8988T (cell line): ENCODE measurements around the gene SNAPC2.
A peak's percentile ranks its signal among the peaks of the same experiment; 100 is the strongest.
"Not testable (repeated sequence)": the region's sequence is repeated elsewhere in the genome, so short reads cannot be mapped to it uniquely, and the experiment has no call there.

Experiments used
- DNase-seq: peaks from one replicate; pipeline ENCODE4 v3.0.0; 2011

Gene SNAPC2

DNA sequence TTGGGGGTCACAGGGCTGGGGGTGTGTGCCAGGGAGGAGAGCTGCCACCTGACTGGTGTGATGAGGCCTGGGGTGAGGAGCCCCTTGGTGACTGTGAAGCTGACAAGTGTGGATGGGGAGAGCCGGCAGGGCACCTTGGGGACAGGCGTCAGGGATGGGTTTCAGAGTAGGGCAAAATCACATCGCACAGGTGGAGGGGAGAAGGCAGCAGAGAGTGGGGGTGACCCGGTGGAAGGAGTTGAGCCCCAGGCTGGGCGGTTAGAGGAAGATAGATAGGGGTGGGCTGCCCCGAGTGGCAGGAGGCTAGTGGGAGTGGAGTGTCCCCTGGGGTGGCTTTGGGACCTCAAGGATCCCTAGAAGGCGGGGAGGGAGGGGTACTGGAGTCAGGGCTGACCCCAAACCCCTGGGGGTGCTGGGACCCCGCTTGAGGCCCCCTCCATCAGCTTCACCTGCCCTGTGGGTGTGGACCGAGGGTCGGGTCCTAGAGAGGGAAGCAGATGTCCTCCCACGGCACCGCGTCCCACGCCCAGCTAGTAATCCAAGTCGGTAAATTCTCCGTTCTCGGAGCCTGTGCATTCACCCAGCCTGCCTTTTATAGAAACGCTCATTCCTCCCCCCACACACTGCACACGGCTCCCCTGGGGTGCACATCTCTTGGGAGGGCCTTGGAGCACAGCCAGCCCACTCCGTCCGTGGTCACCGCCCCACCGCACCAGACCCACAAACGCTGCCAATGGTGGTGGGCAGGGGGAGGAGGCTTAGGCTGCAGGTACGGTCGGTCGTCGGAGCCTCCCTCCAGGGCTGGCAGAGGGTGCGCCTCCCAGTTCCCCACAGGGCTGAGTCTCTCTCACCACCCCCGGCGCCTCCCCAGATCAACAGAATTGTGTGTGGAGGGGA lies 3.4 kb downstream of the SNAPC2 start:
- no peak for DNase-seq

DNA sequence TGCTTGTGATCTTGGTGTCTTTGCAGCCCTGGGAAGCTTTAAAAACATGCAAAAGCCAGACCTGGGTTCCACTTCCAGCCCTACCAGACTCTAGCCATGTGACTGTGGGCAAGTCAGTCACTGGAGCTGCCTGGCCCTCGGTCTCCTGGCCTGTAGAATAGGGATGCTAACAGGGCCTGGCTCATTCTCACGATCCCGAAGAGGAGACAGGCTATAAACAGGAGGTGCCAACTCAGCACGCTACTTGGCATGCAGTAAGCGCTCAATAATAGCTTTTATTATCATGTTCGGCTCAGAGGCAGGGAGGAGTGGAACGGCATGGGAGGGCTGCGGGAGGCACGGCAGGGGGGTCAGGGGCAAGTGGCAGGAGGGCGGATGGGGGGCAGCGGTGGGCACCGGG lies 4.1 kb downstream of the SNAPC2 start:
- DNase-seq = no peak

DNA sequence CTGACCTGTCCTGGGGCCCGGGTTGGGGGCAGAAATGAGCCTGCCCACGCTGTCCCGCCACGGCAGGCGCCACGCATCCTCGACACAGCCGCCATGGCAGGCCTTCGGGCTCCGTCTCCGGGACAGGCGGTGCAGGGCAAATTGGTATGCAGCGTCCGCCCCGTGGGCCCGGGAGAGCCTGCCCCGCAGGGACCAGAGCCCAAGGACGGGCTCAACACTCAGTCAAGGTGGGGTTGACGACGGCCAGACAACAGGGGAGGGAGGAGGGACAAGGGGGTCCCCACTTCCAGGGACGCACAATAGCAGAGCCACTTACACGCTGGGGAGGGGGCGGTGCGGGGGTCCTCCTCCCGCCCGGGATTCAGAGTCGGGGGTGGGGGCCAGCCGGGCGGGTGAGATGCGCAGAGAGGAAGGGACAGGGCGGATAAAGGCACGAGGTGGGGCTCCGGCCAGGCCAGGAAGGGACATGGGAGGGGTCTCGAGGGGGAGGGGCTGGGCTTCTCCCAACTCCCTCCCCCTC lies 4.6 kb downstream of the SNAPC2 start:
- peak; percentile 31 for DNase-seq

DNA sequence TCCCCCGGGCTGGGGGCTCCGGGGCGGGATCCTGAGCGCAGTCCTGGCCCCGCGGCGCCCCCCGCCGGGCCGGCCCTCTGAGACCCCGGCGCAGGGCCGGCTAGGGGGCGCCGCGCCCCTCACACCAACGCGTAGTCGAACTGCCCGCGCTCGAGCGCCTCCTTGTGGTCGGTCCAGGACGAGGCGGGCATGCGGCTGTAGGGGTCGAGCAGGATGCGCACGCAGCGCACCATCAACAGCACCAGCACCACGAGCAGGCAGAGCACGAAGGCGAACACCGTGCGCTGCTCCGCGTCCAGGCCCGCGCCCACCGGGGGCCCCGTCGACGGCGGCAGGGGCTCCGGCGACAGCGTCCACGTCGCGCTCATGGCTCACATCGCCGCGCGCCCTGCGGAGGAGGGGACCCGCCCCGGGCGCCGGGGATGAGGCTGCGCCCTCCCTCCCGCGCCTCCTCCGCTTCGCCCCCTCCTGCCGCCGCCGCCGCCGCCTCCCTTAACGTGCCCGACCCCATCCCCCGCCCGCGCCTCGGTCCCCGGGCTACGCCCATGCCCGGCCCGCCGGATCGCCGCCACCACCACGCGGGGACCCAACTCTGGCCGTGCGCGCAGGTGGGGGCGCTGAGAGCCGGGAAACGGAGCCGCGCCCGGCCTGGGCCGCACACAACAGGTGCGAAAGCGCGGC lies 5.2 kb downstream of the SNAPC2 start:
- DNase-seq = peak; percentile 97

DNA sequence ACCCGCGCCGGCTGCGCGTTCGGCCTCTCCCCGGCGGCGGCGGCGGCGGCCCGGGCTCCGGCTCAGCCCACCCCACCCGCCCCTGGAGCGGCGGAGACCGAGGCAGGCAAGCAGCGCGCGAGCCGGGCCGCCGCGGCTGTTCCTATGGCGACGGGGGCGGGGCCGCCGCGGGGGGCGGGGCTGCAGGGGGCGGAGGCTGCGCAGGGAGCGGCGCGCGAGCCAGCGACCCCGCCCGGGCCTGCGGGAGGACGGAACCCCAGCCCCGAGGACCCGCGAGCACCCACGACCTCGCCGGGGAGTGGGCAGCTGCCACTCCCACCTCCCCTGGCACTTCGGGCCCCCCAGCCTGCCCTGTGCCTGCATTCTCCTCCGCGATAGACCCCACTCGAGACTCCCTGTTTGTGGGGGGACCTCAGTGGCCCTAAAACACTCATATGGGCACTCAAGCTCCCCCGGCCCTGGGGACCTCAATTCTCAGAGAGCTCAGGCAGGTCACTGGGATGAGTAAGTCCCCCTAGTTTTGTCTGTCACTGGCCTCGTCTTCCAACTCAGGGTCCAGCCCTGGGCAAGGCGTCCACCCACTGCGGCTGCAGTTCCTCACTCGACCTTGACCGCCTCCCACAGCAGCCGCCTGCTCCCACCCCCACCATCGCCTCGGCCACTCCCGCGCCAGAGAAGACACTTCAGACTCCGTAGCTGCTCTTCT lies 6.0 kb downstream of the SNAPC2 start, which contains the start of gene CTXN1:
TSS of gene CTXN1 (minus strand) at position 115 of the 706 bp plus-strand sequence. CDS start 597 bp downstream, outside the sequence.
- peak; percentile 84 for DNase-seq

DNA sequence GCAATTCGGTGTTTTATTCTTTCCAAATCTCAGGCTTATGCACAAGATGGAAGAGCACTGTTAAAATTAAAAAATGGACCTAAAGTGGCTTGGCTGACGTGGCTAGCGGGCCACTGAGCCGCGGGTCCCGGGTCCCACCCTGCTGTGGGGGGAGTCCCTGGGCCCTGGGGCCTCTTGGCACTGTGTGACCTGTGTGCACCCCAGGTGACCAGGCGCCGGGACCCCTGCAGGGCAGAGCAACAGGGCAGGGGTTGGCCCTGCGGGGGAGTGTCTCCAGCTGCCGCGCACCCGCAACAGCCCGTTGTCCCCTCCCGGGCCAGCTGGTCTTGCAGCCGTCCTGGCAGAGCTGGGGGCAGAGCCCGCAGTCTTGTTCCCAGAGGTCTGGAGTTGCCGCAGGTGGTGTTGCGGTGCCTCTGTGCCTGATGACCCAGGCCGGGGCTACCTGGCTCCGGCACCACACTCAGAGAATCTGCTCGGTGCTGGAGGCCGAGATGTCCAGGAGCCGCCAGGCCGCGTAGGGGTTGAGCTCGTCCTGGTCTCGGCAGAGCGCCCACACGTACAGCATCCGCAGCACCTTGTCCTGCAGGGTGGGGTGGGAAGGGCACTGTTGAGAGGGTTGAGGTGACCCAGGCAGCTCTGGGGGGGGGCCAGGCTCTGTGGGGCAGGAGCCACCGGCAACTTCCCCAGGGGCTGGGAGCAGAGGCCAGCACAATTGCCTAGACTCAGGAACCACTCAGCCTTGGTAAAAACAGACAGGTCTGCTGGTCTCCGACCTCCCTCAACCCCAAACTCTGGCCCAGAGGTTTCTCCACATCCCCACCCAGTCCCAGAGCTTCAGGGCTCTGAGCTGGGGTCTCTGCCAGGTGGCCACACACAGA lies 6.8 kb downstream of the SNAPC2 start:
- DNase-seq = no peak

DNA sequence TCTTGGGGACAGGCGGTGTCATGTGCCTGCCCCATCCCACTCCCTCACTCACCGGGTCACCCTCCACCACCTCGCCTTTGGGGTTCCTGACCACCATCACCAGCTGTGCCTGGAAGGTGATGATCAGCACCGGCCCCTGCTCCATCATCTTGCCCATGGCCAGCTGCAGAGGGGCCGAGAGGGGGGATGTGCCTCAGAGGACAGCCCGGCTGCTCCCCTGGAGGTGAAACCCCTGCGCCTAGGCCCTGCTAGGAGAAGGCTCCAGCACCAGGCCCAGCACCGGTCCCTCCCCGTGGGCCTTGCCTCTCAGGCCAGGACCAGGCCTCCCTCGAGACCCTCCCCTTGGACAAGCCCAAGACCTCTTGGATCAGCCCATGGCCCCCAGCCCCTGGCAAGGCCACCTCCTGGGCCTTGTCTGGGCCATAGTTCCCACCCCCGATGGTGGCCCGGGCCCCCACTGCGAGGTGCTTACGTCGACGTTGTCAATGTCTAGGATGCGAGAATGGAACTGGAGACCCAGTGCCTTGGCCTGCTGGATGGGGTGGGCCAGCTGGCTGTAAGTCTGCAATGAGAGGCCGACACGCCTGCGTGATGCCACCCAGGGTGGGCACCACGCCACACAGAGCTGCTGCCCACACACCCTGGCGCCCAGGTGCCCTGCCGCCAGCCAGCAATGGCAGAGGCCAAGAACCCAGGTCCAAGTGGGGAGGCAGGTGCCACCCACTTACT lies 7.6 kb downstream of the SNAPC2 start:
- DNase-seq = peak; percentile 25

DNA sequence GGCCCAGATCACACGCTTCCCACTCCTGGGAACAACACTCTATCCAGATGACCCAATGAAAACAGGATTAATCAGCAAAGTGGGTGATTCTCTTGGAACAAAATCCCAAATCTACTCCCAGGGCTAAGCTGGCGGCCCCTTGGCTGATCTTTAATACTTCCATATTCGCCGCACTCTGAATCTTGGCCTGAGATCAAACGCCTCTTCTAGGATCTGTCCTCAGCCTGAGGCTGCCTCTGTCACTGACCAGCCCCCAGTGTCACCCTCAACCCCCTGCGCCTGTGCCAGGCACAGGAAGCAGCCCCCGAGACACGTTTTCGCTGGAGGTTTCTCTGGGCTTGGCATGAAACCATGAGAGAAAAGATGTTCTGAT lies 8.2 kb downstream of the SNAPC2 start:
- no peak for DNase-seq

DNA sequence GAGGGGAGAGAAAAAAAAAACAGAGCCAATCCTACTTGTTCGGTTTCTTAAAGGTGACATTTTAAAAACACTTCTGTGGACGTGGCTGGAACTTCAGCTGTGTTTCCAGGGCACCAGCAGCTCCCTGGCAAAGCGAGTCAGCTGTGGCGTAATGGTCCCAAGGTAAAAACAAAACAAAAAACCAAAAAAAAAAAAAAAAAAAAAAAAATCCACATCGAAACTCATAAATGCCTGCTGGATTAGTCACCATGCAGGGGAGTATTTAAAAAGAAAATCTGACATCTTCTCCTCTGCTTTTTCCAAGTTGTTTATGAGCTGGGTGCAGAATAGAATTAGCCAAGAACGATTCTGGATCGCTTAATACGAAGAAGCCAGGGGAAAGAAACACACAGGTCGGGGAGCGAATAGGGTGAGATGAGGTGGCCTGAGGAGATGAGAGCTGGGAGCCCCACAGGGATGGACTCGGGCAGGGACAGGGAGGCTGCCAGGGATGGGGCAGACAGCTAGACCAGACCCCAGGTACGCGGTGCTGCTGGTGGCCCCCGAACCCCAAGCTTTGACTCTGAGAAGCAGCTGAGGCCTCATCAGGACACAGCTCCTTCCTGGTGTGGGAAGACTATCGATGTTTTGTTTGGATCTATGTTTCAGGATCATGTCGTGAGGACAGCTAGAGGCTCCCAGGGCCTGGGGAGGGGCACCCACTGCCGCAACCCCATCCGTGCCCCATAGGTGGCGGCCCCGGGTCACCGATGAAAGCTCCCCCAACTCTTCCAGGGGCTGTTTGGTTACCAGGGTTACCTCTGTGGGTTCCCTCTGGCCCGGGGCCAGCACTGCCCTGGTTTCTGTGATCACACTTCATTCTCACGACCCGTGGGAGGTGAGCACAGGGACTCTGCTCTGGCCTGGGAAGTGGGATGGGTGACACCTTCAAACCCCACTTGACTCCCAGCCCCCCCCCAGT lies 8.9 kb downstream of the SNAPC2 start:
- peak; percentile 40 for DNase-seq

DNA sequence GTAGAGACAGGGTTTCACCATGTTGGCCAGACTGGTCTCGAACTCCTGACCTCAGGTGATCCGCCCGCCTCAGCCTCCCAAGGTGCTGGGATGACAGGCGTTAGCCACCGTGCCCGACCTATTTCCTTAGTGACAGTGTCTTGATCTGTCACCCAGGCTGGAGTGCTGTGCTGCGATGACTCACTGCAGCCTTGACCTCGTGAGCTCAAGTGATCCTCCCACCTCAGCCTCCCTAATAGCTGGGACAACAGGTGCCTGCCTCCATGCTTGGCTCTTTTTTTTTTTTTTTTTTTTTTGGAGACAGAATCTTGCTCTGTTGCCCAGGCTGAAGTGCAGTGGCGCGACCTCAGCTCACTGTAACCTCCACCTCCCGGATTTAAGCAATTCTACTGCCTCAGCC lies 9.9 kb downstream of the SNAPC2 start:
- DNase-seq = not testable (repeated sequence)

DNA sequence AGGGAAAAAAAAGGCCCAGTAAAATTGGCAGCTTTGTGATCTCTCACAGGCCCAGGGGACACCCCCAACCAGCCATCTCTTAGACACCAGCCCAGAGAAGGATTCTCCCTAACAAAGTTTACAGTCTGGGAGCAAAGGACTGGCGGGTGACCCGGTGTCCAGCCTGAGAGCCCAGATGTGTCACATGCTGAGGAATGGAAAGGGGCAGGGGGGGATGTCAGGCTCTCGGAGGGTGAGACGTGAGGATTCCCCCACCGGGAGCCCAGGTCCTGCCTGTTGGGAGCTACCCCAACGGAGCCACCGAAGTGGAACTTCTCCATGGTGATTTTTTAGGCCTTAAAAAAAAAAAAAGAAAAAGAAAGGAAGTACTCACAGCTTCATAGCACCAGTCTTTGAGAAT lies 10.6 kb downstream of the SNAPC2 start:
- no peak for DNase-seq

DNA sequence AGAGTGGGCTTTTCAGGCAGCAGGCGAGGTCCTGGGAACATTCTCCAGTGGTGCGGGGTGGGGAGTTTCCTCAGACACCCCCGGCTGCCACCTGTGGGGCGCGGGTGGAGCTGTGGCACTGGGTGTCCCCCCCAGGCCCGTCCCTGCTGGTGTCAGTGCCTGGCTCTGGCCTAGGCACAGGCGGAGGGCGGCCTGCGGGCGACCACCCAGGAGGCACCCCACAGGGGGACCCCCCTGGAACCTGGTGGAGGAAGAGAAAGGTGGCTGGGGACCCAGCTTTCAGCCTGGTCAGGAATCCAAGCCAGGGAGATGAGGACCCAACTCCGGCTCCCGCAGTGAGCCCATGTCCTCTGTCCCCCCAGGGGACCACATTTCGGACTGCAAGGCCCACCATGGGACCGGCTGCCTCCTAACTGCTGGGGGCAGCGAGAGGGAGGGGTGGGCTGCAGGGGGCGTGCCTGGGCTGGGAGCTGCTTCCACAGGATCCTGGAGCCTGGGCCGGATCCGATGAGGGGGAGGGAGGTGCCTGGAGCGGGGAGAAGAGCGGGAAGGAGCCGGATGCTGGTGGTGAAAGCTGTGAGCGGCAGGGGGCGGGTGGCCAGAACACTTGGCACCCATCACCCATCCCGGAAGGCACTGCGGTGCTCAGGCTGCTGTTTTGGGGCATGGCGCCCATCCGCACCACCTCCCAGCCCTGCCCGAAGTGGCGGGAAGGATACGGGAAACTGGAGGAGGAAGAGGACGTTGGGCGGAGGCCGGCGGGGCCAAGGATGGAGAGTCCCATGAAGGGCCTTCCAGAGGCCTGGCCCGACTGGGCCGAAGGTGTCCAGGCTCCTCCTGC lies 11.3 kb downstream of the SNAPC2 start:
- DNase-seq = no peak

DNA sequence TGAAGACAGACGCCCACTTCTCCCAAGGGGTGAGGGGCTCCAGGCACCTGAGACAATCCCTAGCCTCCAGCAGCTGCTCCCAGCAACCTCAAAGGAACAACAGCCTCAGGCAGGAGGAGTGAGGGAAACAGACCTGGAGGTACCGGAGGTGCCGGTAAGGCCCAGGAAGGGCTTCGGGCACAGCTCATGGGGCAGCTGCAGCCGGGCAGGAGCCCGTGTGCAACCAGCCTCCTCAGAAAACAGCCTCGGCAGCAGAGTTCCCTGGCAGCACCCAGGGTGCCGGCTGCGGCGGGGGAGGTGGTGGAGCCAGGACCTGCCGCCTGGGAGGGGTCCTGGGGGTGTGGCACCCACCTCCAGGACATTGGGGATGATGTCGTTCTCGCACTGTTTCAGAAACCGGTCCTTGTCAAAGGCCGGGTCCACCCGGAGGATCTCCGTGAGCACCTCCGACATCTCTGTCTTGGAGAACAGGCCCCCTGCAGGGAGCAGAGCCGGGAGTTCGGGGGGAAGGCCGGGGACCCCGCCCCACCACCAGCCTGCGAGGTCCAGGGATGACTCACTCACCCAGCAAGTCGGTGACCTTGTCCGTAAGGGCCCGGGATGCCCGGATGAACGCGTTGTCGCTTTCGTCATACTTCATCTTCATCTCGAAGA lies 12.3 kb downstream of the SNAPC2 start:
- DNase-seq = no peak

DNA sequence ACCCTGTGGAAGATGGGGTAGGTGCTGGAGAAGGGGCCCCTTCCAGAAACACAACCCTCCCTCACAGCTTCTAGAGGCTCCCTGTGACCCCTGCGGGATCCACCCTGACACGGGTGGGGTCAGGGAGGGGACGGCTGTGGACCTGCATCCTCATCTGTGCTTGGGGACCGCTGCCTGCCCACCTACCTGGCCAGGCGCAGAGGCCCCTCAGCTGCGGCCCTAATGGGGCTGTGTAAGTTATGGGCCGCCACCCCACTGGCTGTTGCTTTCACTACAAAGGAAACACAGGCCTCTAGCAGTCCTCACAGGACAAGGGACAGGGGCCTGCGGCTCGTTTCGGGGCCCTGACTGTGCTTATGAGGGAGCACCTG lies 12.8 kb downstream of the SNAPC2 start:
- no peak for DNase-seq

DNA sequence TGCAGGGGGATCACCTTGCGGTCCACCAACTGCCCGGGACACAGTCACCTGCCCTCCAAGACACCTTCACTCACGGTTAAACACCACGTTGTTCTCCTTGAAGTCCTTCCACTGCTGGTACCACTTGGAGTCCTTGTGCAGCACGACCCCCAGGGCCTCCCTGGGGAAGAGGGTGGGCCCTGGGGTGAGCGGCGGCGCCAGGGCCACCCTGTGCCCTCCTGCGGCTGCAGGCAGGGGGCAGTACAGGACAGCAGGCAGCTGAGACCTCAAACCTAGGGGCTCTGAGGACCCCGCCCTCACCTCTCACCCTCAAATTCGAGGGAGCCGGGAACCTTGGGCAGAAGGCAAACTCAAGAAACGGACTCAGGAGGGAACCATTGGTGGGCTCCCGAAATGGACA lies 13.3 kb downstream of the SNAPC2 start:
- no peak for DNase-seq

DNA sequence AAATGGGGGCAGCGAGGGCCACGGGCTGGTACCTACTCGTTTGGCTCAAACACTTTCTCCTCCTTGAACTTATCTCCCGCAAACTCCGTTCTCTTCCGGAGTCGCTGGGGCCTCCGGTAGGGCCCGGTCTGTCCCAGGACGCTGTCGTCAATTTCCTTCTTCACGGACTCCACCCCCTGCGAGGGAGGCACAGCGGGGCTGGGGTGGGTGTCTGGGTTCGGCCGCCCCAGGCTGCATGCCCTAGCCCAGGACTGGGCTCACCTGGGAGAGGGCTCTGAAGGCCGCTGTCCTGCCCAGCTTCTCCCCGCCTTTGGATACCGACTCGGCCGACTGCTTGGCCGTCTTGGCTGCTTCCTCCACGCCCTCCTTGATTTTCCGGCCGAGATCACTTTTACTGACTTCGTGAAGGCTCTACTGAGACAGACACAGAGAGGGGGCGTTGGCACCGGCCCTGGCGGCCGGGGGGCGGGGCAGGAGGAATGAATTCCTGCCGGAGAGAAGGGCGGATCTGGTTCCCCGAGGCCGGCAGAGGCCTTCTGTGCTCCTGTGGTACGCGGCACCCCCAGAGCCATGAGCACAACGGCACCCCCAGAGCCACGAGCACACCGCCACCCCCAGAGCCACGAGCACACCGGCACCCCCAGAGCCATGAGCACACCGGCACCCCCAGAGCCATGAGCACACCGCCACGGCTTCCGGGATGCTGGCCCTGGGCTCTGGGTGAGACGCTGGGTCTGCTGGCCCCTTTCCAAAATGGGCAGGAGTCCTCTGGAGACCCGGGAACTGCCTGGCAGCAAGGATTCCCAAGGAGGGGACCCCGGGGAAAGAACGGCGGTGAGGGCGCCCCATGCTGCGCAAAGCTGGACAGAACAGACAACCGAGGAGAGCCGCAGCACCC lies 13.9 kb downstream of the SNAPC2 start:
- no peak for DNase-seq

DNA sequence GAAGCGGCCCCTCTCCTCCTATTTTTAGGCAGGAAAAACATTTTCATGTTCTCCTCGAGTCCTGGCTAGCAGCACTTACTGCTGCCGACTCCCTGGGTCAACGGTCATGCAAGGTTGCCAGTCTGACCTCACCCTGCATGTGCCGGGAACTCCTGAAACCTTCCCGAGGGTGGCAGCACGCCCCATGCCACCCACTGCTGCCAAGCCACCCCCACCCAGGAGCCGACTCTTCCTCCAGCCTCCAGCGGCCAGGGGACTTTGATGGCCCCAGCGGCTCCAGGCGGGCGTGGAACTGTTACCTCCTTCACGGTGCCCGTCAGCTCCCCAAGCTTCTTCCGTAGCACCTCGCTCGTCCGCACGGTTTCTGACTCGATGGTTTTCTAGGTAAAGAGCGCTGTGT lies 14.6 kb downstream of the SNAPC2 start:
- no peak for DNase-seq

DNA sequence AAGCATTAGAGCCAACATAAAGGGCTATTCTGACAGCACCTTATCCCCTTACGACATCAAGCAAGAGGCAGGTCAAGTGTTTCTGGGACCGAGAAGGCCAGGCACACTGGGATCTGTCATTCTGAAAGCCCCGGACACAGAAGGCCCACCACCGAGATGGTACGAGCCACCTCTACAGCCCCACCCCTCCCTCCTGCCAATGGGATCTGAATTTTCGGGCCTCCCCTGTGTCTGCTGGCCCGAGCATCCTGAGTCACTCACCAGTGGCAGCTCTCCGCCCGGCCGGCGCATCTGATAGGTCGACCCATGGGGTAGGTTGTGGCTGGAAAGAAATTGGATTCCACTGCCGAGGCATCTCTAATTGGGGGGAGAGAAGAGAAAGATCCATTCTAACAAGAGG lies 20.7 kb downstream of the SNAPC2 start:
- DNase-seq = no peak
